SU-DHL-6 (cell line): ENCODE data around the gene RASGRF2.

Source experiments
- H2AFZ ChIP-seq: fragments of 200-600 bp; sonication (generic); 2 replicates; pipeline ENCODE4 v1.6.1; 2014; ENCODE audit warnings: low read depth, mild to moderate bottlenecking, moderate library complexity, mixed read lengths, antibody characterized with exemption, low read length; ENCODE audit not compliant: severe bottlenecking
- H3F3A ChIP-seq: fragments of 200-600 bp; shearing (Covaris generic); 2 replicates; pipeline ENCODE4 v1.6.0; 2016; ENCODE audit warnings: antibody characterized with exemption, mild to moderate bottlenecking; ENCODE audit not compliant: insufficient read depth
- H3K27ac ChIP-seq: fragments of 200-600 bp; sonication (generic); 2 replicates; pipeline ENCODE4 v1.5.1; 2016; ENCODE audit warnings: low read depth, mild to moderate bottlenecking, low read length, moderate library complexity, mixed read lengths
- H3K27me3 ChIP-seq: fragments of 200-600 bp; sonication (generic), shearing (Covaris generic); 2 replicates; pipeline ENCODE4 v1.6.0; 2014; ENCODE audit warnings: mild to moderate bottlenecking, low read length
- H3K36me3 ChIP-seq: fragments of 200-600 bp; sonication (generic); 2 replicates; pipeline ENCODE4 v1.6.1; 2014; ENCODE audit warnings: mild to moderate bottlenecking, low read length, mixed read lengths
- H3K4me2 ChIP-seq: fragments of 300-600, 200-600 bp; shearing (Covaris generic), sonication (generic); 2 replicates; pipeline ENCODE4 v1.6.0; 2014; ENCODE audit warnings: low read length, low read depth, mild to moderate bottlenecking; ENCODE audit not compliant: poor library complexity, severe bottlenecking
- H3K4me3 ChIP-seq: fragments of 200-600 bp; sonication (generic); 2 replicates; pipeline ENCODE4 v1.5.1; 2014; ENCODE audit warnings: antibody characterized with exemption, low read length, mild to moderate bottlenecking, mixed read lengths; ENCODE audit not compliant: insufficient read depth, poor library complexity, severe bottlenecking
- H3K79me2 ChIP-seq: fragments of 200-600 bp; sonication (generic); 2 replicates; pipeline ENCODE4 v1.6.1; 2014; ENCODE audit warnings: mild to moderate bottlenecking, low read length, moderate library complexity; ENCODE audit not compliant: insufficient read depth
- H3K9ac ChIP-seq: fragments of 200-600 bp; sonication (generic); 2 replicates; pipeline ENCODE4 v1.7.0; 2014; ENCODE audit warnings: mild to moderate bottlenecking, low read length
- H3K9me2 ChIP-seq: fragments of 200-600 bp; sonication (generic); replicated peaks from 2 replicates; pipeline ENCODE4 v1.6.1; 2014; ENCODE audit warnings: low read length; ENCODE audit not compliant: insufficient read depth
- H3K9me3 ChIP-seq: fragments of 200-600 bp; sonication (generic); 2 replicates; pipeline ENCODE4 v1.6.1; 2014; ENCODE audit warnings: low read length, mixed read lengths; ENCODE audit not compliant: insufficient read depth
- H4K20me1 ChIP-seq: fragments of 200-600 bp; sonication (generic); 2 replicates; pipeline ENCODE4 v1.6.1; 2014; ENCODE audit warnings: low read depth, mild to moderate bottlenecking, antibody characterized with exemption, low read length, moderate library complexity, mixed read lengths
- CTCF ChIP-seq: fragments of 200-600 bp; sonication (generic); IDR thresholded peaks from one replicate; pipeline ENCODE4 v1.5.1; 2017; ENCODE audit warnings: antibody characterized with exemption, mild to moderate bottlenecking, low read length, moderate library complexity; ENCODE audit not compliant: insufficient read depth, poor library complexity, severe bottlenecking
- EZH2phosphoT487 ChIP-seq: fragments of 200-600 bp; sonication (generic), shearing (Covaris generic); conservative IDR thresholded peaks from 2 replicates; pipeline ENCODE4 v1.6.1; 2018; ENCODE audit warnings: mild to moderate bottlenecking, antibody characterized with exemption, low read length, moderate library complexity, mixed read lengths

The RASGRF2 gene

GRCh38 chr5:81244451-81244850, 284.3 kb downstream of the RASGRF2 start:
- Histone ChIP-seq H3K9me2 (no peaks in the 10 kb centered on the region), H3K36me3 (no peaks in the 10 kb centered on the region), H3K4me3 (no peak overlapping the region), H4K20me1 (no peaks in the 10 kb centered on the region), H3F3A (no peaks in the 10 kb centered on the region), H3K4me2 (no peak overlapping the region), H3K9ac (no peak overlapping the region), H3K9me3 (no peaks in the 10 kb centered on the region), H3K27me3 (no peaks in the 10 kb centered on the region), H3K79me2 (no peaks in the 10 kb centered on the region), H3K27ac (no peak overlapping the region), H2AFZ (no peak overlapping the region)
- TF ChIP-seq CTCF = no peak
- TF ChIP-seq EZH2phosphoT487 = no peak

- Histone ChIP-seq H3K9me2 (no peaks in the 10 kb centered on the region), H3K27ac (no peak overlapping the region), H3K36me3 (no peaks in the 10 kb centered on the region), H3K27me3 (no peaks in the 10 kb centered on the region), H4K20me1 (no peaks in the 10 kb centered on the region), H3K4me2 (no peak overlapping the region), H3K4me3 (no peak overlapping the region), H3F3A (no peaks in the 10 kb centered on the region), H3K9ac (no peak overlapping the region), H3K9me3 (no peaks in the 10 kb centered on the region), H2AFZ (no peak overlapping the region), H3K79me2 (no peaks in the 10 kb centered on the region)
- TF ChIP-seq EZH2phosphoT487 (no peak), CTCF (no peak)
These were observed 285.7 kb downstream of the RASGRF2 start for GRCh38 chr5:81245871-81246235.

GRCh38 chr5:81246697-81247096, 286.5 kb downstream of the RASGRF2 start:
- H3K4me2 ChIP-seq = no peak overlapping the region
- no peaks in the 10 kb centered on the region for H3K36me3 ChIP-seq
- no peaks in the 10 kb centered on the region for H3K79me2 ChIP-seq
- no peak overlapping the region for H2AFZ ChIP-seq
- H3F3A ChIP-seq = no peaks in the 10 kb centered on the region
- H3K9me3 ChIP-seq = no peaks in the 10 kb centered on the region
- H3K4me3 ChIP-seq = no peak overlapping the region
- no peaks in the 10 kb centered on the region for H3K27me3 ChIP-seq
- TF ChIP-seq EZH2phosphoT487 (no peak), CTCF (no peak)
- H4K20me1 ChIP-seq = no peaks in the 10 kb centered on the region
- no peaks in the 10 kb centered on the region for H3K9me2 ChIP-seq
- no peak overlapping the region for H3K9ac ChIP-seq
- no peak overlapping the region for H3K27ac ChIP-seq

- Histone ChIP-seq H3F3A (no peaks in the 10 kb centered on the region), H3K9me3 (no peaks in the 10 kb centered on the region), H3K27ac (no peak overlapping the region), H2AFZ (no peak overlapping the region), H3K79me2 (no peaks in the 10 kb centered on the region), H3K9ac (no peak overlapping the region), H3K4me3 (no peak overlapping the region), H3K9me2 (no peaks in the 10 kb centered on the region), H3K4me2 (no peak overlapping the region), H3K27me3 (no peaks in the 10 kb centered on the region), H4K20me1 (no peaks in the 10 kb centered on the region), H3K36me3 (no peaks in the 10 kb centered on the region)
- TF ChIP-seq EZH2phosphoT487 (no peak), CTCF (no peak)
These were observed 287.3 kb downstream of the RASGRF2 start for GRCh38 chr5:81247441-81247972.
